MM.1S (cell line): ENCODE measurements around the gene APOC3.

Experiments
- EZH2 ChIP-seq: fragments of 300-600 bp; sonication (generic); optimal IDR thresholded peaks from 2 replicates; pipeline ENCODE3; 2017; ENCODE audit warnings: low read depth, mild to moderate bottlenecking, antibody characterized with exemption, low read length, mixed read lengths
- EZH2phosphoT487 ChIP-seq: fragments of 300-600 bp; sonication (generic); IDR thresholded peaks from 2 replicates; pipeline ENCODE4 v1.6.1; 2018; ENCODE audit warnings: antibody characterized with exemption, low read length
- TF ChIP-seq, protein P1 (sequence below): fragments of 300-600 bp; sonication (generic); IDR thresholded peaks from 2 replicates; pipeline ENCODE4 v1.5.1; 2016; ENCODE audit warnings: antibody characterized with exemption, low read length, mixed read lengths

DNA sequence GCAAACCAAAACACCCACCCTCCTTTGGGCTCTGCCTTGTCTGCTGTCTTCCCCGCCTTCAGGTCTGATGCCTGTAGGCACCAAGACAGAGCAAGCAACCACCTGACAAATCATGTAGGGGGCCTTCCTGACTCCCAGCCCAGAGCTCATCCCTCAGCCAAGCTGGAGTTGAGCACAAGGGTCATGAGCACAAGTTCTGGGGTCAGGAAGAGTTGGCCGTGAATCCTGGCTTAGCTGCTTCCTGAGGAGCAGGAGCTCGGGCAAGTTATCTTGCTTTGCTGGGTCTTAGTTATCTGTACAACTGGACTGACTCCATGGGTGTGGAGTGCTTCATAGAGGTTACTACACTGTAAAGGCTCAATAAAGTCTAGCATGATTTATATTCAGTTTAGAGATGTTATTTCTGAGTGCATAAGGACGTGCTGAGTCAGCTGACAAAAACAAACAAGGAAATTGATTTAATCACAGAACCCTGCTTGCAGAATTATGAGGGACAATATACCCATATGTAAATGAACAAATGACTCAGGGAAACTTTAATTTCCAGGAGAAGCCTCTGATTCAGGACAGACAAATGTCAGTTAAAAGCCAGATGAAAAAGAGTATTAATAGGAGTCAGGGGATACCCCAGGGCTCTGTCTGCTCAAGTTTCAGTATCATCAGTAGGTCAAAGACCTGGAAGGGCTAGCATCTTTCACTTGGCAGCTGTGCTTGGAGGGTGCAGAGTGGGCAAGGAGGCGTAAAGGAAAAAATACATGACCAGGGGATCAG is 22.7 kb downstream of the APOC3 start:
- TF ChIP-seq, protein P1, sequence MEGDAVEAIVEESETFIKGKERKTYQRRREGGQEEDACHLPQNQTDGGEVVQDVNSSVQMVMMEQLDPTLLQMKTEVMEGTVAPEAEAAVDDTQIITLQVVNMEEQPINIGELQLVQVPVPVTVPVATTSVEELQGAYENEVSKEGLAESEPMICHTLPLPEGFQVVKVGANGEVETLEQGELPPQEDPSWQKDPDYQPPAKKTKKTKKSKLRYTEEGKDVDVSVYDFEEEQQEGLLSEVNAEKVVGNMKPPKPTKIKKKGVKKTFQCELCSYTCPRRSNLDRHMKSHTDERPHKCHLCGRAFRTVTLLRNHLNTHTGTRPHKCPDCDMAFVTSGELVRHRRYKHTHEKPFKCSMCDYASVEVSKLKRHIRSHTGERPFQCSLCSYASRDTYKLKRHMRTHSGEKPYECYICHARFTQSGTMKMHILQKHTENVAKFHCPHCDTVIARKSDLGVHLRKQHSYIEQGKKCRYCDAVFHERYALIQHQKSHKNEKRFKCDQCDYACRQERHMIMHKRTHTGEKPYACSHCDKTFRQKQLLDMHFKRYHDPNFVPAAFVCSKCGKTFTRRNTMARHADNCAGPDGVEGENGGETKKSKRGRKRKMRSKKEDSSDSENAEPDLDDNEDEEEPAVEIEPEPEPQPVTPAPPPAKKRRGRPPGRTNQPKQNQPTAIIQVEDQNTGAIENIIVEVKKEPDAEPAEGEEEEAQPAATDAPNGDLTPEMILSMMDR = no peak
- TF ChIP-seq EZH2 (no peak), EZH2phosphoT487 (no peak)
